BE2C (cell line): ENCODE results near the gene EWSR1.
A peak's percentile ranks its signal among the peaks of the same experiment; 100 is the strongest.

Experiments
- DNase-seq: peaks from one replicate; pipeline ENCODE4 v3.0.0-alpha.2; 2020
- H3K27me3 ChIP-seq: fragments of 250-450 bp; sonication (Bioruptor Pico); 2 replicates; pipeline ENCODE4 v1.5.1; 2020; ENCODE audit warnings: mild to moderate bottlenecking
- H3K36me3 ChIP-seq: fragments of 250-450 bp; sonication (Bioruptor Pico); 2 replicates; pipeline ENCODE4 v1.5.1; 2020; ENCODE audit warnings: mild to moderate bottlenecking
- H3K4me1 ChIP-seq: fragments of 250-450 bp; sonication (Bioruptor Pico); 2 replicates; pipeline ENCODE4 v1.5.1; 2020
- H3K4me3 ChIP-seq: 2 replicates; pipeline ENCODE4 v1.5.1; 2011; ENCODE audit warnings: low read depth, low read length
- H3K9me3 ChIP-seq: fragments of 250-450 bp; sonication (Bioruptor Pico); 2 replicates; pipeline ENCODE4 v1.5.1; 2020
- CTCF ChIP-seq: IDR thresholded peaks from 2 replicates; pipeline ENCODE4 v1.5.1; 2012; ENCODE audit warnings: mild to moderate bottlenecking, low read depth, low read length

Gene EWSR1

DNA sequence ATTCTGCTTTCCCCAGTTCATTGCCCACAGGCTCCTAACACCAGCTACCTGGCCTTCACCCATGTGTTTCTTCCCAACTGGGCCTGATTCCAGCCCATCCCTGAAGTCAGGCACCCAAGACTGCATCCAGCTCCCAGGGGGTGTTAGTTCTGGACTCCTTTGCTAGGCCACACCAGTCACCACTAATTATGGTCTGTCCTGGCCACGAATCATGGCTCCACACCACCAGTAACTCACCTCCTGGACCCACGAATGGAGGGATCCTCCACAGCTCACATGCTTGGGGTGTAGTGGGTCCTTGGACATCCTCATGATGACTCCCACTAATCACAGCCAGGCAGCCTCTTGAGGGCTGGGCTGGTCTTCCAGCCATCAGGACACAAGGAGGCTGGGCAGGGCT is 51.0 kb downstream of the EWSR1 start:
- TF ChIP-seq CTCF, result no peak
- Histone ChIP-seq H3K4me3 (no peak overlapping the region), H3K4me1 (no peaks in the 10 kb centered on the region), H3K27me3 (peaks cover 25% of the 10 kb centered on the region), H3K36me3 (no peaks in the 10 kb centered on the region), H3K9me3 (no peaks in the 10 kb centered on the region)
- DNase-seq, result no peak

DNA sequence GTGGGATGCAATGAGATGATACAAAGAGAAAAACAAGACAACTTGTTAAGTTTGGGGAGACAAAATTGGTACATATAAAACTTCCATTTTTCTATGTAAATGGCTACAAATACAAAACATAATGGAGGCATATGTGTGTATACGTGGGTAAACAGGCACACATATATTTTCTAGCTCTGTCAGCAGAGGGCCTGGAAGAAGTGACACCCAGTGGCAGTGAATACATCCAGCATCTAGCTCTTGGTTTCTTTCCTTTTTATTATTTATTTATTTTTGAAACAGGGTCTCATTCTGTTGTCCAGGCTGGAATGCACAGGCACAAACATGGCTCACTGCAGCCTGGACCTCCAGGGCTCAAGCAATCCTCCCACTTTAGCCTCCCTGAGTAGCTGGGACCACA is 52.5 kb downstream of the EWSR1 start:
- TF ChIP-seq CTCF, result peak; percentile 48
- Histone ChIP-seq H3K36me3 (no peaks in the 10 kb centered on the region), H3K4me3 (no peak overlapping the region), H3K27me3 (peaks cover 10% of the 10 kb centered on the region), H3K9me3 (no peaks in the 10 kb centered on the region), H3K4me1 (no peaks in the 10 kb centered on the region)
- no peak for DNase-seq

- no peak for TF ChIP-seq CTCF
- Histone ChIP-seq H3K36me3 (peaks cover 5% of the 10 kb centered on the region), H3K27me3 (no peaks in the 10 kb centered on the region), H3K9me3 (no peaks in the 10 kb centered on the region), H3K4me1 (no peaks in the 10 kb centered on the region), H3K4me3 (no peak overlapping the region)
- no peak for DNase-seq
These were observed 55.6 kb downstream of the EWSR1 start for GRCh38 chr22:29323641-29324040.

DNA sequence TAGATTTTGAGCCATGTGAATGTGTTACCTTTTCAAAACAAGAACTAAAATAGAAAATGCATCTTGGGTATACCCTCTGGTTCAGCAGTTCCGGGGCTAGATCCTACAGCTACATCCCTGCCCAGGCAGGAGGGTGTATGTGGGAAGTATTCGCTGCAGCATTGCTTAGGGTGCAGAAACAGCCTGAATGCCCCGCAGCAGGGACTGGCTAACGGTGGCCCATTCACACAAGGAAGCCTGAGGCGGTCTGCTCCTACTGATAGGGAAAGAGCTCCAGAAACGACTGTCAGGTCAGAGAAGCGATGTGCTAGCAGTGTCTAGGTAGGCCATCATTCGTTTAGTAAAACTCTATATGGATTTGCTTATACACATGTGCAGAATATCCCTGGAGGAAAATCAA is 57.3 kb downstream of the EWSR1 start:
- TF ChIP-seq CTCF, result no peak
- H3K4me3 ChIP-seq, result no peak overlapping the region
- no peaks in the 10 kb centered on the region for H3K9me3 ChIP-seq
- no peak for DNase-seq
- no peaks in the 10 kb centered on the region for H3K27me3 ChIP-seq
- no peaks in the 10 kb centered on the region for H3K4me1 ChIP-seq
- peaks cover 15% of the 10 kb centered on the region for H3K36me3 ChIP-seq

- Histone ChIP-seq H3K4me1 (peaks cover 2% of the 10 kb centered on the region; the same call in 1 of the 2 replicates), H3K4me3 (no peak overlapping the region), H3K36me3 (peaks cover 19% of the 10 kb centered on the region), H3K9me3 (no peaks in the 10 kb centered on the region), H3K27me3 (no peaks in the 10 kb centered on the region)
- TF ChIP-seq CTCF, result no peak
- no peak for DNase-seq
These were observed 57.8 kb downstream of the EWSR1 start for GRCh38 chr22:29325785-29326315.

- DNase-seq, result no peak
- Histone ChIP-seq H3K9me3 (no peaks in the 10 kb centered on the region), H3K27me3 (no peaks in the 10 kb centered on the region), H3K36me3 (peaks cover 26% of the 10 kb centered on the region), H3K4me3 (no peak overlapping the region), H3K4me1 (peaks cover 3% of the 10 kb centered on the region)
- no peak for TF ChIP-seq CTCF
These were observed 58.4 kb downstream of the EWSR1 start for GRCh38 chr22:29326481-29326880.
